GM21367 (cell line): ENCODE measurements around the gene SLC25A3.
A peak's percentile ranks its signal among the peaks of the same experiment; 100 is the strongest.
"Not testable (repeated sequence)": the region's sequence is repeated elsewhere in the genome, so short reads cannot be mapped to it uniquely, and the experiment has no call there.

Source experiments
- ATAC-seq: cut with Tn5 transposase; IDR thresholded peaks from one replicate; pipeline ENCODE4 v1.9.1; 2021; ENCODE audit not compliant: unreplicated experiment

The SLC25A3 gene

GRCh38 chr12:98594050-98594835 is 757 bp downstream of the SLC25A3 start:
- peak; percentile 0 for ATAC-seq

GRCh38 chr12:98595243-98595988 is 1.9 kb downstream of the SLC25A3 start:
- no peak for ATAC-seq

- ATAC-seq: not testable (repeated sequence)
These were observed 3.8 kb downstream of the SLC25A3 start for GRCh38 chr12:98597313-98597712.

GRCh38 chr12:98601924-98602323 is 8.4 kb downstream of the SLC25A3 start:
- no peak for ATAC-seq

- no peak for ATAC-seq
These were observed 13.0 kb downstream of the SLC25A3 start for GRCh38 chr12:98606359-98606988.

GRCh38 chr12:98610596-98610995 is 17.1 kb downstream of the SLC25A3 start:
- no peak for ATAC-seq

- peak; percentile 87 for ATAC-seq
These were observed 19.3 kb downstream of the SLC25A3 start for GRCh38 chr12:98612696-98613334.

GRCh38 chr12:98618952-98619351 is 25.5 kb downstream of the SLC25A3 start:
- no peak for ATAC-seq

- ATAC-seq: peak; percentile 88
These were observed 42.3 kb downstream of the SLC25A3 start for GRCh38 chr12:98635657-98636323.

- no peak for ATAC-seq
These were observed 43.6 kb downstream of the SLC25A3 start for GRCh38 chr12:98637068-98637467.

GRCh38 chr12:98638009-98638408 is 44.5 kb downstream of the SLC25A3 start:
- ATAC-seq: no peak

GRCh38 chr12:98639491-98639890 is 46.0 kb downstream of the SLC25A3 start:
- no peak for ATAC-seq

- ATAC-seq: not testable (repeated sequence)
These were observed 49.3 kb downstream of the SLC25A3 start for GRCh38 chr12:98642801-98643200.

GRCh38 chr12:98644433-98644711 is 50.9 kb downstream of the SLC25A3 start:
- ATAC-seq: peak; percentile 9

GRCh38 chr12:98644712-98645571 is 51.5 kb downstream of the SLC25A3 start, which contains the start of the genes APAF1 and IKBIP:
TSS of gene APAF1 (plus strand) at chr12:98645290. CDS start at chr12:98648360, 3,070 bp downstream.
TSS of gene IKBIP (minus strand) at chr12:98644788. CDS start at chr12:98644701, 87 bp downstream.
- peak; percentile 85 for ATAC-seq

GRCh38 chr12:98645572-98646067 is 52.1 kb downstream of the SLC25A3 start:
- peak; percentile 0 for ATAC-seq

- no peak for ATAC-seq
These were observed 53.0 kb downstream of the SLC25A3 start for GRCh38 chr12:98646294-98647090.

GRCh38 chr12:98651328-98651727 is 57.8 kb downstream of the SLC25A3 start:
- no peak for ATAC-seq
